NT2/D1 (cell line): Measurements from ENCODE around the gene GBF1.

Experiments
- SUZ12 ChIP-seq: IDR thresholded peaks from 2 replicates; pipeline ENCODE4 v1.6.1; 2011; ENCODE audit not compliant: insufficient read length, insufficient read depth; ENCODE audit errors: extremely low read depth
- YY1 ChIP-seq: IDR thresholded peaks from 2 replicates; pipeline ENCODE4 v1.6.1; 2011; ENCODE audit not compliant: insufficient read length, insufficient read depth
- ZNF274 ChIP-seq: IDR thresholded peaks from 2 replicates; pipeline ENCODE4 v1.6.1; 2011; ENCODE audit warnings: mild to moderate bottlenecking, low read depth, low read length

DNA sequence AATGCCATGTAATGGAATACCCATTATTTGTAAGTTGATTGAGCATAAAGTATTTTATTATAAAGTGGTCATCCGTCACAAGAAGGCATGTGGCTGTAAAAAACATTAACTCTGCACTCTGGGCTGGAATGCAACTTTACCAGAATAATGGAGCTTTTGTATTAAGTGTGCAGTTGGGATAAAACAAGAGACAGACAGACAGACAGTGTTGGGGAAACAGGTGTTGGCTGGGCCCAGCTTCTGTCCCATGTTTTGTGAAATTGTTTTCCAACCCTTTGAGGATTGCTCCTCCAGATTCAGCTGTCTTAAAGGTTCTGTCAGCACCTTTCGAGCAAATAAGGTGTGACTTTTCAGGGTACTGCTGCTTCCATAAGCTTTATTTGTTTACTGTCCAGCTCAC is 82.3 kb downstream of the GBF1 start:
- no peak for TF ChIP-seq ZNF274
- no peak for TF ChIP-seq YY1
- TF ChIP-seq SUZ12, result no peak
